ENCODE data around the gene ZNF536.

- TF ChIP-seq POLR2A (IDR thresholded peaks at IDR 0.05) (no peak), CTCF (IDR thresholded peaks at IDR 0.05) (no peak)
These were observed at the start of gene ZNF536 for GRCh38 chr19:30371960-30372824.

All from Peyer's patch (tissue), 4 donors.